ENCODE measurements around the gene MAGI1. TPM values are rescaled to one million over a fixed set of nuclear protein-coding genes. Genes with fewer than 3 reads are reported as not detected.

The MAGI1 gene
- total RNA-seq, 1 experiment from 2014 or later, result 38.6 TPM

DNA sequence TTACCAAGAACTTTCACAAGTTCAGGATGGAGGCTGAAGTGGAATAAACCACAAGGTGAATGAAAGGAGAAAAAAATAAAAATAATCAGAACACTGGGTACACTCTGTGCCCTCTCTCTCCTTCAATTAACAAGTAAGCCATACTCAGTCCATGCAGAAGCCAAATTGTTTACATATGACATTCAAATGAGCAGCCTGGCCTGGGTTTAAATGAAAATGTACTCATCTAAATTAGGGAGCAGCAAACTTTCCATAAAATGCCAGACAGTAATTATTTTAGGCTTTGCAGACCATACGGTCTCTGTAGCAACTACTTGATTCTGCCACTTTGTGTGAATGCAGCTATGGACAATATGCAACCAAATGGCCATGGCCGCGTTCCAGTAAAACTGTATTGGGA, 376.6 kb downstream of the MAGI1 start (continued):
- TF ChIP-seq, protein P1, sequence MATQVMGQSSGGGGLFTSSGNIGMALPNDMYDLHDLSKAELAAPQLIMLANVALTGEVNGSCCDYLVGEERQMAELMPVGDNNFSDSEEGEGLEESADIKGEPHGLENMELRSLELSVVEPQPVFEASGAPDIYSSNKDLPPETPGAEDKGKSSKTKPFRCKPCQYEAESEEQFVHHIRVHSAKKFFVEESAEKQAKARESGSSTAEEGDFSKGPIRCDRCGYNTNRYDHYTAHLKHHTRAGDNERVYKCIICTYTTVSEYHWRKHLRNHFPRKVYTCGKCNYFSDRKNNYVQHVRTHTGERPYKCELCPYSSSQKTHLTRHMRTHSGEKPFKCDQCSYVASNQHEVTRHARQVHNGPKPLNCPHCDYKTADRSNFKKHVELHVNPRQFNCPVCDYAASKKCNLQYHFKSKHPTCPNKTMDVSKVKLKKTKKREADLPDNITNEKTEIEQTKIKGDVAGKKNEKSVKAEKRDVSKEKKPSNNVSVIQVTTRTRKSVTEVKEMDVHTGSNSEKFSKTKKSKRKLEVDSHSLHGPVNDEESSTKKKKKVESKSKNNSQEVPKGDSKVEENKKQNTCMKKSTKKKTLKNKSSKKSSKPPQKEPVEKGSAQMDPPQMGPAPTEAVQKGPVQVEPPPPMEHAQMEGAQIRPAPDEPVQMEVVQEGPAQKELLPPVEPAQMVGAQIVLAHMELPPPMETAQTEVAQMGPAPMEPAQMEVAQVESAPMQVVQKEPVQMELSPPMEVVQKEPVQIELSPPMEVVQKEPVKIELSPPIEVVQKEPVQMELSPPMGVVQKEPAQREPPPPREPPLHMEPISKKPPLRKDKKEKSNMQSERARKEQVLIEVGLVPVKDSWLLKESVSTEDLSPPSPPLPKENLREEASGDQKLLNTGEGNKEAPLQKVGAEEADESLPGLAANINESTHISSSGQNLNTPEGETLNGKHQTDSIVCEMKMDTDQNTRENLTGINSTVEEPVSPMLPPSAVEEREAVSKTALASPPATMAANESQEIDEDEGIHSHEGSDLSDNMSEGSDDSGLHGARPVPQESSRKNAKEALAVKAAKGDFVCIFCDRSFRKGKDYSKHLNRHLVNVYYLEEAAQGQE (IDR thresholded peaks at IDR 0.05; ENCODE audit: low read depth), result no peak
- no peak for TF ChIP-seq YY1 (IDR thresholded peaks at IDR 0.05; ENCODE audit: extremely low read depth, insufficient replicate concordance, low read depth, low read length)
- TF ChIP-seq, protein P2, sequence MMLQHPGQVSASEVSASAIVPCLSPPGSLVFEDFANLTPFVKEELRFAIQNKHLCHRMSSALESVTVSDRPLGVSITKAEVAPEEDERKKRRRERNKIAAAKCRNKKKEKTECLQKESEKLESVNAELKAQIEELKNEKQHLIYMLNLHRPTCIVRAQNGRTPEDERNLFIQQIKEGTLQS (IDR thresholded peaks at IDR 0.05), result no peak

DNA sequence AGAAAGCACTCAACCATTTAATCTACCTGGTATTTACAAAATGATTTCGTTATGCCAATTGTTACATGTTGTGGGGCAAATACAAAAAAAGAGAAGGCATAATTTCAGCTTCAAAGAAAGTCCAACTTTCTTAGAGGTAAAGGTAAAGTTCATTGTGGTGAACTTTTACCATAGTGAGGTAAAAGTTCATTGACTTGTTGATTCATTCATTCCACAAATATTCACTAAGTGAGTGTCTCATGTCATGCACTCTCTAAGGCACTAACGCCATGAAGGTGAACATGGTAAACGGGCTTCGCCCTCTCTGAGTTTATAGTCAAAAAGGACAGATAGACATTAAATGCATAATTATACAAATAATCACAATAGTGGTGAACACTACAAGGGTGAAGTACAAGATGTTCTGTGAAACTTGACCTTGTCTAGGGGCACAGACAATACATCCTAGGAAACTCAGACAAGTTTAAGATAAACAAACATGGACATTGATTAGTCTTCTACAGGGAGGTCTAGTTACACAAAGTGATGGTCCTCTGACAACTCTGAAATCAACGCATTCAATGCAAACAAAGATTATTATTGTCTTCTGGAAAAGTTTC, 378.6 kb downstream of the MAGI1 start:
- Histone ChIP-seq H3K27ac (ENCODE audit: low read depth, low read length) (no peak overlapping the region), H3K36me3 (ENCODE audit: control insufficient read depth in 1 of 2, insufficient read depth in 2 of 2, low read length in 2 of 2) (no peaks in the 10 kb centered on the region), H3K4me3 (replicated peaks in 1 of 2; ENCODE audit: low read depth in 1 of 2, low read length in 2 of 2) (no peak overlapping the region), H3K4me1 (ENCODE audit: control insufficient read depth in 1 of 2, insufficient read depth in 2 of 2, low read length in 2 of 2) (no peaks in the 10 kb centered on the region; a peak in 1 of 4 replicates), H3K27me3 (ENCODE audit: insufficient read depth, low read length) (no peaks in the 10 kb centered on the region), H3K9me2 (ENCODE audit: insufficient read depth) (no peaks in the 10 kb centered on the region), H3K79me2 (ENCODE audit: insufficient read depth, low read length) (no peaks in the 10 kb centered on the region), H3K9me3 (ENCODE audit: control insufficient read depth in 1 of 2, insufficient read depth in 1 of 2, low read depth in 1 of 2, low read length in 2 of 2) (no peaks in the 10 kb centered on the region), H4K20me1 (ENCODE audit: insufficient read depth) (no peaks in the 10 kb centered on the region), H3K9ac (ENCODE audit: low read length) (no peak overlapping the region), H3K4me2 (ENCODE audit: low read length) (no peak overlapping the region), H2AFZ (ENCODE audit: low read depth, low read length, poor library complexity, severe bottlenecking) (no peak overlapping the region)
- intact Hi-C loops (cut with micrococcal nuclease), result no loop called here
- RAD21 ChIA-PET (ENCODE audit: low non-redundant PET in 1 of 2, low total read pairs in 2 of 2, uncharacterized antibody in 2 of 2, unreplicated experiment in 2 of 2), result no interaction called here
- POLR2A ChIA-PET, result no interaction called here
- no peak for DNase-seq (ENCODE audit: low read depth, low spot score)
- ATAC-seq, result no peak
- CTCF ChIA-PET, result interaction anchor here (1.5 kb wide), 1 partner anchor 14 kb away, joined by 3 read pairs; no protein-coding TSS in a partner anchor
- TF ChIP-seq CBX3 (IDR thresholded peaks at IDR 0.05; ENCODE audit: low read depth), result no peak
- no TSS peak for BruUV-seq (replicated peaks)
